ENCODE data around the gene ITLN1. TPM values are rescaled to one million over a fixed set of nuclear protein-coding genes. Genes with fewer than 3 reads are reported as not detected.

Gene ITLN1
- total RNA-seq, 4 donors from 2014 or later, result 0.90 to 1.2 TPM; not detected in 2

DNA sequence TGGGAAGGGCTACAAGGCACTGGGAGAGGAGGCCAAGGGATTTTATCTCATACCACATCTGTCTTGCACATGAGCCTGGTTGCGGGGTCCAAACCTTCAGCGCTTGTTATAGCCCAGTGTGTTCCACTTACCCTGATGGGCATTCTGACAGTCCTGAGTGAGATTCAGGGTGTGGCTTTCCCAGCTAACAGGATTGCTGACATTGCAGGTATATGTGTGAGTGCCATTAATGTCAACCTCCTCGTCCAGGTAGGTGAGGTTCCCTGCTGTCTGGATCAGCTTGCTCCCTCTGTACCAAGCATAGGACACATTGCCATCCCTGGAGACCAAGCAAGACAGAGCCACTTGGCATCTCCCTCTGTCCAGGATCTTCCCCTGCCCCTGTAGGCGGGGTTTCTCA is 43.9 kb downstream of the ITLN1 start:
- intact Hi-C loops (cut with DNase I; ENCODE audit: low total_unique reads), result no loop called here
- no peaks in the 10 kb centered on the region for H3K4me1 ChIP-seq

DNA sequence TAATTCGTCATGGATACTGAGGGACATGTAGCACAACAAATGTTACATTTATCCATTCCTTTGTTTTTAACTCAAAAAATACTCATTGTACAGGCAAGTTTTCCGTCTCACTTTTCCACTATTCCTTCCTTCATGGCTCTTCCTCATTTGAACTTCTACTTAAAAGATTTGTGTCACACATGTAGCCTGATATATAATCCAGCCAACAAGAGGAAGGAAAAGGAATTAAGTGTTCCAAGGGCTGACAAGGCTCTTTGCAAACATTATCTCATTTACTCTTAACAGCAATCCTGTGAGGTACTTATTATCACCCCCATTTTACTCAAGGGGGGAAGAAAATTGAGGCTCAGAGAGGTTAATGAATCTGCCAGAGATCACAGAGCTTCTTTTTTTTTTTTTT is 45.2 kb downstream of the ITLN1 start:
- TF ChIP-seq, protein P1, sequence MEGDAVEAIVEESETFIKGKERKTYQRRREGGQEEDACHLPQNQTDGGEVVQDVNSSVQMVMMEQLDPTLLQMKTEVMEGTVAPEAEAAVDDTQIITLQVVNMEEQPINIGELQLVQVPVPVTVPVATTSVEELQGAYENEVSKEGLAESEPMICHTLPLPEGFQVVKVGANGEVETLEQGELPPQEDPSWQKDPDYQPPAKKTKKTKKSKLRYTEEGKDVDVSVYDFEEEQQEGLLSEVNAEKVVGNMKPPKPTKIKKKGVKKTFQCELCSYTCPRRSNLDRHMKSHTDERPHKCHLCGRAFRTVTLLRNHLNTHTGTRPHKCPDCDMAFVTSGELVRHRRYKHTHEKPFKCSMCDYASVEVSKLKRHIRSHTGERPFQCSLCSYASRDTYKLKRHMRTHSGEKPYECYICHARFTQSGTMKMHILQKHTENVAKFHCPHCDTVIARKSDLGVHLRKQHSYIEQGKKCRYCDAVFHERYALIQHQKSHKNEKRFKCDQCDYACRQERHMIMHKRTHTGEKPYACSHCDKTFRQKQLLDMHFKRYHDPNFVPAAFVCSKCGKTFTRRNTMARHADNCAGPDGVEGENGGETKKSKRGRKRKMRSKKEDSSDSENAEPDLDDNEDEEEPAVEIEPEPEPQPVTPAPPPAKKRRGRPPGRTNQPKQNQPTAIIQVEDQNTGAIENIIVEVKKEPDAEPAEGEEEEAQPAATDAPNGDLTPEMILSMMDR (IDR thresholded peaks at IDR 0.05), result no peak
- TF ChIP-seq POLR2A (IDR thresholded peaks at IDR 0.05), result no peak
- Histone ChIP-seq H3K27me3 (no peaks in the 10 kb centered on the region), H3K27ac (no peak overlapping the region), H3K4me1 (no peaks in the 10 kb centered on the region), H3K36me3 (no peaks in the 10 kb centered on the region), H3K4me3 (no peak overlapping the region), H3K9me3 (no peaks in the 10 kb centered on the region)
- no peak for DNase-seq
- intact Hi-C loops (cut with DNase I; ENCODE audit: low total_unique reads), result no loop called here

More for the DNA sequence above, 43.9 kb downstream of the ITLN1 start:
- H3K4me3 ChIP-seq, result no peak overlapping the region
- TF ChIP-seq POLR2A (IDR thresholded peaks at IDR 0.05), result no peak
- TF ChIP-seq, protein P1 (IDR thresholded peaks at IDR 0.05), result no peak
- H3K36me3 ChIP-seq, result no peaks in the 10 kb centered on the region
- no peaks in the 10 kb centered on the region for H3K27me3 ChIP-seq
- no peaks in the 10 kb centered on the region for H3K9me3 ChIP-seq
- H3K27ac ChIP-seq, result no peak overlapping the region
- DNase-seq, result no peak

GRCh38 chr1:160838888-160839287 is 46.1 kb downstream of the ITLN1 start:
- no peak for DNase-seq
- intact Hi-C loops (cut with DNase I; ENCODE audit: low total_unique reads), result no loop called here
- Histone ChIP-seq H3K27me3 (no peaks in the 10 kb centered on the region), H3K4me1 (no peaks in the 10 kb centered on the region), H3K4me3 (no peak overlapping the region), H3K27ac (no peak overlapping the region), H3K36me3 (no peaks in the 10 kb centered on the region), H3K9me3 (no peaks in the 10 kb centered on the region)
- TF ChIP-seq POLR2A (IDR thresholded peaks at IDR 0.05), result no peak
- TF ChIP-seq, protein P1 (IDR thresholded peaks at IDR 0.05), result no peak

GRCh38 chr1:160837558-160838205 is 47.3 kb downstream of the ITLN1 start:
- Histone ChIP-seq H3K27ac (no peak overlapping the region), H3K27me3 (no peaks in the 10 kb centered on the region), H3K36me3 (no peaks in the 10 kb centered on the region), H3K4me1 (no peaks in the 10 kb centered on the region), H3K9me3 (no peaks in the 10 kb centered on the region), H3K4me3 (no peak overlapping the region)
- no peak for DNase-seq
- intact Hi-C loops (cut with DNase I; ENCODE audit: low total_unique reads), result no loop called here
- no peak for TF ChIP-seq POLR2A (IDR thresholded peaks at IDR 0.05)
- TF ChIP-seq, protein P1 (IDR thresholded peaks at IDR 0.05), result no peak

DNA sequence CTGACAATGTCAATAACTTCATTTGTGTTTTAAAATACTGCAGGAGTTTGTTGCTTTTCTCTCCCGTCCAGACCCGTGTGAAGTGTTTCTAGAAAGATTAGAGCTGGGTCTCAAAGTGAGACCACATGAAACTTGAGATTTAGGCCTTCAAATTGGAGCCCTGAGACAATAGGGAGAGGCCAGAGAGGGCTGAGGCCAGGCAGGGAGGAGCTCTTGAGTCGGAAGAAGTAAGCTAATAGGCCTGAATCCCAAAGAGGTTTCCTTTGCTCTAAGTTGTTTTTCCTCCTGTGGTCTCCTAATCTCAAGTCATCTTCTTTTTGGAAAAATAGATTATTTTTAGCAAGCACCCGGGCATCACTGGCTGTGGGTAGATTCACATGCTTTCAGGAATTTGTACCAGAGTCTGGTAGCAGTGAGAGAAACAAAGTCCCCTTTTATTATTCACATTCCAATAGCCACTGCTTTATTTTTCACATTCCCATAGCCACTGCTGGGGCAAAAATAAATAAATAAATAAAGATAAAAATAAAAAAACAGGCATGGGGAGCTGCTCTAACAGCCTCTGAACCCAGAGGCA is 47.9 kb downstream of the ITLN1 start:
- intact Hi-C loops (cut with DNase I; ENCODE audit: low total_unique reads), result no loop called here
- Histone ChIP-seq H3K4me3 (no peak overlapping the region), H3K9me3 (no peaks in the 10 kb centered on the region), H3K4me1 (no peaks in the 10 kb centered on the region), H3K27me3 (no peaks in the 10 kb centered on the region), H3K36me3 (no peaks in the 10 kb centered on the region), H3K27ac (no peak overlapping the region)
- no peak for DNase-seq
- no peak for TF ChIP-seq POLR2A (IDR thresholded peaks at IDR 0.05)
- TF ChIP-seq, protein P1 (IDR thresholded peaks at IDR 0.05), result no peak

All from uterus (tissue), 4 donors.